Measurements from ENCODE around the gene SLC5A5.

SLC5A5 gene
- 2.4 to 7.4 (median 4.1) reads per million in 3 experiments for total RNA-seq

GRCh38 chr19:17871878-17872250 is at the start of gene SLC5A5:
TSS of gene SLC5A5 (plus strand) at chr19:17871945. CDS start at chr19:17872320, 375 bp downstream.
- DNase-seq, result no peak

DNA sequence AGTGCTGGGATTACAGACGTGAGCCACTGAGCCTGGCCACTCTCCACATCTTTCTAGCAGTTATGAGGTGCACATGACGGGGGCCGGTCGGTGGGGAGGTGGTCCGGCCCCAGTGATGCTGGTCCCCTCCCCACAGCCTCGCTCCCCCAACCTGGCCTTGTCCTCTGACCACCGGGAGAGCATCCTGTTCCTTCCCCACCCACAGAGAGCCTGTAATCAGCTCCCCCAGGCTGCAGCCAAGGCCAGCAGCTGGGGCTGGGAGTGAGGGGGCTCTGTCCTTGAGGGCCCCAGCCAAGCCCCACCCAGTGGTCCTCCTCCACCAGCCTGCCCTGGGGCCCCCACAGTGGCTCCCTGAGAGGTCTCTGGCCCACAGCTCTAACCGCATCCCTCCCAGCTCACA is 47.4 kb upstream of the SLC5A5 start:
- DNase-seq, result no peak

DNA sequence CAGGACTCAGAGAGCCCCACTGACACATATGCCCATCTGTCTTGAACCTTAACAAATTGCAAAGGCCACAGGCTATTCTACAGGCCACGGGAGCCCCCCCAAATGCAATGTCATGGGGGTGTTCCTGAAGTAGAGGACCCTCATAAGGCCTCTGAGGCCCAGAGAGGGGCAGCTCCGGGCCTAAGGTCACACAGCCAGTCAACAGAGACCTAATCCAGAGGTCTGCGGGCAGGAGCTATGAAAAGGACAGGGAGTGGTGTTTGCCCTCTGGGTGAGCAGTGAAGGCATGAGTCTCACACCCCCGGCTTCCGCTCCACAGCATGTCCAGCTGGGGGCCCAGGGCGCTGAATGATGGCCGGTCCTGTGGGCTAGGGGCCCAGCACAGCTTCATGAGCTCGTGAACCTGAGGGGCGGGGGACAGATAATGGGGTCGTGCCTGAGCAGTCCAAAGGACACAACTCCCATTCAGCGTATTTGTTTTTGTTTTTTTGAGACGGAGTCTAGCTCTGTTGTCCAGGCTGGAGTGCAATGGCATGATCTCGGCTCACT is 45.2 kb upstream of the SLC5A5 start:
- DNase-seq, result no peak

GRCh38 chr19:17829855-17830566 is 41.7 kb upstream of the SLC5A5 start:
- DNase-seq, result no peak

- no peak for DNase-seq
These were observed 41.0 kb upstream of the SLC5A5 start for GRCh38 chr19:17830567-17831418.

- no peak for DNase-seq
These were observed 40.3 kb upstream of the SLC5A5 start for GRCh38 chr19:17831419-17831888.

- DNase-seq, result no peak
These were observed 39.1 kb upstream of the SLC5A5 start for GRCh38 chr19:17832443-17833208.

DNA sequence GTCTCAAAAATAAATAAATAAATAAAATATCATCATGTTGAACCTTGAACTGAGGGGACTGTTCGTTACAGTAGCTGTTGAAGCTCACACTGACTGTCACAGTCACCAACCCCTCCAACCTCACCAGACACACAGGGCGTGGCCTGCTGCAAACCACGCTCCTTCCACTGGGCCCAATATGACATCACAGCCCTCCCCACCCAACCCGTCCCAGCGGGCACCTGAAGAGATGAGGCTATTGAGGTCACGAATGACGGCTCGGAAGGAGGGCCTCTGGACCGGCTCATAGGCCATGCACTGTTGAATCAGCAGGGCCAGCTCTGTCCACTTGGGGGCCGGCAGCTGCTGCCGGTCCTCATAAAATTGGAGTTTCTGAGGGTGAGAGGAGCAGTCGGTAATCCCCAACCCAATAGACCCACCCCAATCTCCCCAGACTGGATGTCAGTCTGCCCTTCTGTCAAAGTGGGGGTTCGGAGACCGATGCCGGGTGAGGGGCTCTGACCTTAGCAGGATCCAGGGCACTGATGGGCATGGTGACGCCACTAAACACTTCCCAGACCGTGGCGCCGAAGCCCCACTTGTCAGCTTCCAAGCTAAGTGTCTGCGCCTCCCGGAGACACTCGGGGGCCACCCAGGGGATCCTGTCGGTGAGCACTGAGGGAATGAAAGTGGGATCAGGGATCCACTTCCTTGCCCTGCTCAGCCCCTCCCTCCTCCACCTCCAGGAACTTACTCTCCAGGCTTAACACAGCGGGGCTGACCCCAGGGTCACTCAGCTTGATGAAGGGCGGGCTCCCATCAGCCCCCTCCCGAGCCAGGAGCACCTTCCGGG is 37.2 kb upstream of the SLC5A5 start:
- no peak for DNase-seq

DNA sequence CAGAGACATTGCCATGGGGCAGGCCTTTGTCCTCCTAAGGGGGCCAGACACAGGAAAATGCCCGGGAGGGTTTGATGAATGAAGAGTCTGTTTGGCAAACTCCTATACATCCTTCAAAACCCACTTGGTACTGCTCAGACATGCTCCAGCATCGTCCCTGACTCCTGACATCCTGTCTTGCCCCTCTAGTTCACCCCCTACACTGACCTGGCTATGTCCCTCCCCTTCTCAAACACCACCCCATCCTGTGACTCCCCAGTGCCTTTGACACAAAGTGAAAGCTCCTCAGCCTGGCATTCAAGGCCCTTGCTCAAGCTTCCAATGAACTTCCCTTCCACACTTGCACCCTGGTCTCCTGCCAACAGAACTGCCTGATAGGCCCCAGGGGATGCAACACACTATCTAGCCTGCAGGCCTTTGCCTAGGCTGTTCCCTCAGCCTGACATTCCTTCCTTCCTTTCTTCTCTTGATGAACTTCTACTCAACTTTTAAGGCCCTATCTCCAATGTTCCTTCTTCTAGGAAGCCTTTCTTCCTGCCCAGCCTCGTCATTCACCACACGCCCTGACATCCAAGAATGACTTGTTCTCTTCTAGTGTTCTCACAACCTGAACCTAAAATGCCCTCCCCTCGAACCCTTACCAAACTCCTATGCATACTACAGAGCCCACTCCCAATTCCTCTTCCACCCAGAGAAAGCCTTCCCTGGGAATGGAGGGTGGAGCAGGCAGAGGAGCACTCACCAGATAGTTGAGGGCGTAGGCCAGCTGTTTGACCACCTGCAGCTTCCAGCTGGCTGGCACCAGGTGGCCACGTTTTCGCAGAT is 36.4 kb upstream of the SLC5A5 start:
- no peak for DNase-seq

- no peak for DNase-seq
These were observed 35.2 kb upstream of the SLC5A5 start for GRCh38 chr19:17836530-17836929.

- DNase-seq, result no peak
These were observed 33.8 kb upstream of the SLC5A5 start for GRCh38 chr19:17837972-17838371.

GRCh38 chr19:17840019-17840418 is 31.7 kb upstream of the SLC5A5 start:
- DNase-seq, result no peak

GRCh38 chr19:17841371-17841809 is 30.4 kb upstream of the SLC5A5 start:
- DNase-seq, result no peak

- no peak for DNase-seq
These were observed 29.7 kb upstream of the SLC5A5 start for GRCh38 chr19:17841810-17842662.

DNA sequence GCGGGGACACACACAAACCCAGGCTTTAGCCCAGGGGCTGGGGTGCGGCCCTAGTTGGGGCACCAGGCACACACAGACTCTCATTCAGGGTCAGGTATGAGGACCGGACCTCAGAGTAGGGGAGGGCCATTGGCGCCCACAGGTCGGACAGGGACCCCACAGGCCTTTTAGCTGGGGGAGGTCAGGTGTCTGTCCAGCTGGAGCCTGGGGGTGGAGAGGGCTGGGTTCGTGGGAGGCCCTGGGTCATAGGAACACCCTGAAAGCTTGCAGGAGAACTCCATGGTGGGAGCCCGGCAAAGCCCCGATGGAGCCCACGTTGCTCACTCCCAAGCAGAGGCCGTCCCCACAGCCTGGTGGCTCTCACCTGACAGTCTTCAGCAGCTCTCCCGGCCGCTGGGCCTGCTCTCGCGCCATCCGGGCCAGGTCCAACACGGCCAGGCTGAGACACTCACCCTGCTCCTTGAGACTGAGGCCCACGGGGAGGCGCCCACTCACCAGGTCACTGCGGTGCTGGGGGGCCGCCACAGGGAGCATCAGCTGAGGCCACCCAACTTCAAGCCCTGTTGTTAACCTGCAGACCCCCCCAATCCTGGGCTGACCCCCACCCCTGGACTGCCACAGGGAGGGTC is 29.0 kb upstream of the SLC5A5 start:
- no peak for DNase-seq

DNA sequence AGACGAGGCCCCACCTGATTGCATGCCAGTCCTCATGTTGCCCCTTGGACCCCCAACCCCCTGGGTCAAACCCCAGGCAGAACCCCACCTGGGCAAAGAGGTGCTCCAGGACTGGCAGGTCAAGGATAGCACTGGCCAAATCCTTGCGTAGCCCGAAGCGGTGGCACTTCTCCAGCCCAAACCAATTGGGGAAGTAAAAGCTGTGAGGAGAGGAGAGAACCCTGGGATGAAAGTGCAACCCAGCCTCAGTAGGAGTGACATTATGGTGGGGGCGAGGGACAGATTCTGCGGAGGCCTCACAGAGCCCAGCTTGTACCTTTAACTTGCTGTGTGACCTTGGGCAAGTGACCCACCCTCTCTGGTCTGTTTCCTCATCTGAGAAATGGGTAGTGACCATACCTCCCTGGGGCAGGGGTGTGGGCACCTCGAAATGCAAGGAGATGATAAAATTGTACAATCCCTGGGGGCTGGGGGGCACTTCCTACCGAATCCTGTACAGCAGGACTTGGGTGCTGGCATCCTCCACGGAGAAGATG is 28.4 kb upstream of the SLC5A5 start:
- DNase-seq, result no peak

GRCh38 chr19:17843908-17844490 is 27.7 kb upstream of the SLC5A5 start:
- no peak for DNase-seq

DNA sequence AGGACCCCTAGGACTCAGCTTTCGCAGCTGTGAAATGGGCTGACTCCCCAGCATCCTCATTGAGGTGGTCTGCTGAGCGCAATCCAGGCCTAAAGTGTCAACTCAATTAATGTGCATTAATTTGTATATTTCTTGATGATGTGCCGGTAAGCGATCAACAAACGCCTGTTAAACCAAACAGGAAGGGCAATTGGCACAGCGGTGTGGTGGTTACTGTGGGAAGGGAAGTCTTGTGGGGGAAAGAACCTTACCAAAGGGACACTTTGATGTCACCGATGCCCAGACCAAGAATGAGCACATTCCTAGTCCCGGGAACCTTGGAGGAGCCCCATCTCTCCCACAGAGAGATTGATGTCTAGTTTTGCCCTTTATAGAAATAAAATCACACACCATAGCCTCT is 25.6 kb upstream of the SLC5A5 start:
- peak; percentile 58 for DNase-seq

Measured in central memory CD4-positive, alpha-beta T cell (primary cell).